Activated naive CD4-positive, alpha-beta T cell treated with Interleukin-2 at 50 U/mL for 16 hours (primary cell): Measurements from ENCODE around the gene ZFP42.
"Not testable (repeated sequence)": the region's sequence is repeated elsewhere in the genome, so short reads cannot be mapped to it uniquely, and the experiment has no call there.

Experiments used
- DNase-seq: peaks from one replicate; pipeline ENCODE4 v3.0.0-alpha.2; 2020

Gene ZFP42

GRCh38 chr4:188023682-188024081 is 28.1 kb downstream of the ZFP42 start:
- DNase-seq: no peak

DNA sequence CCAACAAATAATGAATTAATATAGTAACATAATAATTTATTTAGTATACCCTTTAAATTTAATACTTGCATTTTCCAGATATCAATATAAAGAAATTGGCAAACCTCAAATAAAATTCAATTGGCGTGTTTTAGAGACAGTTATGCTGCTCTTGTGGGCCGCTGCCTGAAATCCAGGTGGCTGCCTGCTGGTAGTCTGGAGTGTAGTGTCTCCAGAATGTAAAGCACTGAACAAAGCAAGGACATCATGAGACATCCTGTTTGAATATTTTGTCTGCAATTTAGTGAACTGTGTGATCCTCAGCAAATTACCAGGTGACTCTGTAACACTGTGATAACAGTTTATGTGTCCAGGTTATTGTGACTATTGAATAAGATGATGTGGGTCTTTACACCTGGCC is 29.9 kb downstream of the ZFP42 start:
- DNase-seq: no peak

GRCh38 chr4:188029114-188029513 is 33.5 kb downstream of the ZFP42 start:
- no peak for DNase-seq

DNA sequence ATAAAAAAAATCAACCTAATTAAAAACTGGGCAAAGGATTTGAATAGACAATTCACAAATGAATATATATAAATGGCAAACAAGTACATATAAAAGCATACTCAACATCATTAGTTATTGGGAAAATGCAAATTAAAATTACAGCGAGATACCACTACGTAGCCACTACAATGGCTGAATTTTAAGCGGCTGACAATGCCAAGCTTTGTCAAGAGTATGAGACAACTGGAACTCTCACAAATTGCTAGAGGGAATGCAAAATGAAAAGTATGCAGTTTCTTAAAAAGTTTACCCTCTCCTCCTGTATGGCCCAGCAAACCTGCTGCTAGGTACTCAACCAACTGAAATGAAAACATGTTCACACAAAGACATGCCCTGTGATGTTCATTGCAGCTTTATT is 34.8 kb downstream of the ZFP42 start:
- DNase-seq: no peak

DNA sequence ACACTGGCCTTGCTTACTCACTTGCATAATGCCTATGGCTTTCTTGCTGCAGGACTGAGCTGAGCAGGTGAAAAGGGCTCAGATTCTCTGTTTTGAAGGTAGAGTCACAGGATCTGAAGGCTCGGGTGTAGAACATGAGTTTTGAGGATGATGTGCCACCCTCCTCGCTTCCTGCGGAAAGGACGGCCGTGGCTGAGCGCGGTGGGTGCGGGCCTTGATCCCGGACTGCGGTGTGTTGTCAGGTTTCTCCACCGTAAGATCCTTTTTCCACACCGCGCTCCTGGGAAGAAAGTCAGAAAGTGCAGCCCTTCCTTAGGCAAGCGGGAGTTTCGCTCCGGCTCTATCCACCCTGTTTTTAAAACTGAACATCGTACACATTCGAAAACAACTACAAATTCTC is 36.2 kb downstream of the ZFP42 start:
- no peak for DNase-seq

DNA sequence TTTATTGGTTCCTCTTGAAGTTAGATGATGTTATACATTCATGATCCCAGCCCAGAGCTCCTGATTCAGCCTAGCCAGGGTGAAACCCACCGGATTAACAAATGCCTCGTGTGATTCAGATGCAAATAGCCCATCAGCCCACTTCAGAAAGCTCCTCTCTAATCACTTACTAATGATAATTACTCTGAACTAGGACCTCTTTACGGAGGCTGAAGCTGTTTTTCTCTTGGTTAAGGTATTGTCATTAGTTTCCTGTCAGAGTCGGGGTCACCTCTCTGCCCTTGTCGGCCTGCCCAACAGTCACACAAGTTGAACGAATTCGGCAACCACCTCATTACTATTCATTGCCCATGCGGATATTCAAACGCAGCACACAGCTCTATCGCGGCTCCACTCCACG is 36.6 kb downstream of the ZFP42 start:
- DNase-seq: no peak

- no peak for DNase-seq
These were observed 37.0 kb downstream of the ZFP42 start for GRCh38 chr4:188032583-188032982.

GRCh38 chr4:188037003-188037713 is 41.6 kb downstream of the ZFP42 start:
- no peak for DNase-seq

- no peak for DNase-seq
These were observed 46.1 kb downstream of the ZFP42 start for GRCh38 chr4:188041721-188042120.

- DNase-seq: no peak
These were observed 46.6 kb downstream of the ZFP42 start for GRCh38 chr4:188042191-188042590.

- no peak for DNase-seq
These were observed 47.6 kb downstream of the ZFP42 start for GRCh38 chr4:188043154-188043553.

GRCh38 chr4:188045461-188045860 is 49.9 kb downstream of the ZFP42 start:
- not testable (repeated sequence) for DNase-seq

DNA sequence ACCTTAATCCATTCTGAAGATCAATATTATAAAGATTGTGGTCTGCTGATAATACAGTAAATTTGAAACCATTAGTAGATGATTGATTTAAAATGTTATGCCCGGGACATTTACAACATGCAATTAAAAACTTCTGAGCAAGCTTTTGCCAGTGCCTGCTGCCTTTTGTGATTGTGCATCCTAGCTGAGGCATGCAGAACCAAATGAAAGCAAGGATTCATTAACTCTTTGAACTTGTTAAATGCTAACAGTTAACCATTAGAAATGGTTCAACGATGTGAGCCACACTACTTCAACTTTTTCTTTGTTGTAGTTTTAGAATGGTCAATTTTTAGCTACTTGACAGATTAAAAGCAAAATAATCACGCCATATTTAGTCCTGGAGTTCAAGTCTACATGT is 51.1 kb downstream of the ZFP42 start:
- DNase-seq: no peak

GRCh38 chr4:188053302-188053701 is 57.7 kb downstream of the ZFP42 start:
- DNase-seq: no peak
